Mammary epithelial cell (primary cell): ENCODE data around the gene LAMB2.

Source experiments
- CTCF ChIP-seq, 2 donors: IDR thresholded peaks in 1 of 2; conservative IDR thresholded peaks in 1 of 2; 2 replicates each; pipeline ENCODE4 v1.5.1; 2011 to 2012; ENCODE audit warnings: inconsistent platforms in 2 of 2, low read length in 2 of 2, mild to moderate bottlenecking in 2 of 2, control low read depth in 1 of 2, low read depth in 1 of 2; ENCODE audit not compliant: insufficient read depth in 1 of 2; ENCODE audit errors: extremely low read depth in 1 of 2
- EZH2 ChIP-seq: IDR thresholded peaks from 2 replicates; pipeline ENCODE4 v1.6.1; 2012; ENCODE audit warnings: low read length, inconsistent platforms, borderline replicate concordance

- TF ChIP-seq CTCF (conservative IDR thresholded peaks at IDR 0.05 in 1 of 2, IDR thresholded peaks at IDR 0.05 in 1 of 2; ENCODE audit: extremely low read depth in 1 of 2, insufficient read depth in 1 of 2, low read depth in 1 of 2, low read length in 2 of 2), result no peak
- TF ChIP-seq EZH2, result no peak
These were observed 48.5 kb upstream of the LAMB2 start for GRCh38 chr3:49181351-49181750.
